GM19193 (cell line): ENCODE results near the gene ZSWIM8.

Experiments
- POLR2A ChIP-seq: IDR thresholded peaks from 4 replicates; pipeline ENCODE4 v1.6.1; 2011; ENCODE audit not compliant: insufficient read depth, insufficient read length; ENCODE audit errors: extremely low read depth

The ZSWIM8 gene

DNA sequence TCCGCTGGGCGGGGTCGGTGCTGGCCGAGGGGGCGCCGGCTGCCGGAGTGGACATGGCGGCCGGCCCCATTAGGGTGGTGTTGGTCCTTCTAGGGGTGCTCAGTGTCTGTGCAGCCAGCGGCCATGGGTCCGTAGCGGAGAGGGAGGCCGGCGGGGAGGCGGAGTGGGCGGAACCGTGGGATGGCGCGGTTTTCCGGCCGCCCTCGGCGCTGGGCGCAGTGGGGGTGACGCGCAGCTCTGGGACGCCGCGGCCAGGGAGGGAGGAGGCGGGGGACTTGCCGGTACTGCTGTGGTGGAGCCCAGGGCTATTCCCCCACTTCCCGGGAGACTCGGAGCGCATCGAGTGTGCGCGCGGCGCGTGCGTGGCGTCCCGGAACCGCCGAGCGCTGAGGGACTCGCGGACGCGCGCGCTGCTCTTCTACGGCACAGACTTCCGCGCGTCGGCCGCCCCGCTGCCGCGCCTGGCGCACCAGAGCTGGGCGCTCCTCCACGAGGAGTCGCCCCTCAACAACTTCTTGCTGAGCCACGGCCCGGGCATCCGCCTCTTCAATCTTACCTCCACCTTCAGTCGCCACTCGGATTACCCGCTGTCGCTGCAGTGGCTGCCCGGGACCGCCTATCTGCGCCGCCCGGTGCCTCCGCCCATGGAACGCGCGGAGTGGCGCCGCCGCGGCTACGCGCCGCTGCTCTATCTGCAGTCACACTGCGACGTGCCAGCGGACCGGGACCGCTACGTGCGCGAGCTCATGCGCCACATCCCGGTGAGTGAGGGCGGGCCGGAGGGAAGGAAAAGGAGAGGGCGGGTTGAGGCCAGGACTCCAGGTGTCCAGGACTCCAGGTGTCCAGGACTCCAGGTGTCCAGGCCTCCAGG is 12.9 kb upstream of the ZSWIM8 start:
- TF ChIP-seq POLR2A, result peak; percentile 70

DNA sequence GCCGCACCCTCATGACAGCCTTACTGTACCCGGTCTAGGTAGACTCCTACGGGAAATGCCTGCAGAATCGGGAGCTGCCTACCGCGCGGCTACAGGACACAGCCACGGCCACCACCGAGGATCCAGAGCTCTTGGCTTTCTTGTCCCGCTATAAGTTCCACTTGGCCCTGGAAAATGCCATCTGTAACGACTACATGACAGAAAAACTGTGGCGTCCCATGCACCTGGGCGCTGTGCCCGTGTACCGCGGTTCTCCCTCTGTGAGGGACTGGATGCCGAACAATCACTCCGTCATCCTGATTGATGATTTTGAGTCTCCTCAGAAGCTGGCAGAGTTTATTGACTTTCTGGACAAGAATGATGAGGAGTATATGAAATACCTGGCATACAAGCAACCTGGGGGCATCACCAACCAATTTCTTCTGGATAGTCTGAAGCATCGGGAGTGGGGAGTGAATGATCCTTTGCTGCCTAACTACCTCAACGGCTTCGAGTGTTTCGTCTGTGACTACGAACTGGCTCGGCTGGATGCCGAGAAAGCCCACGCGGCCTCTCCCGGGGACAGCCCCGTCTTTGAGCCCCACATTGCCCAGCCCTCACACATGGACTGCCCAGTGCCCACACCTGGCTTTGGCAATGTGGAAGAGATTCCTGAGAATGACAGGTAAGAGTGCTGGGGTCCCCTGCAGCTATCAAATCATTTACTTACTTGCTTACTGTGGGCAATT is 12.1 kb upstream of the ZSWIM8 start:
- no peak for TF ChIP-seq POLR2A

DNA sequence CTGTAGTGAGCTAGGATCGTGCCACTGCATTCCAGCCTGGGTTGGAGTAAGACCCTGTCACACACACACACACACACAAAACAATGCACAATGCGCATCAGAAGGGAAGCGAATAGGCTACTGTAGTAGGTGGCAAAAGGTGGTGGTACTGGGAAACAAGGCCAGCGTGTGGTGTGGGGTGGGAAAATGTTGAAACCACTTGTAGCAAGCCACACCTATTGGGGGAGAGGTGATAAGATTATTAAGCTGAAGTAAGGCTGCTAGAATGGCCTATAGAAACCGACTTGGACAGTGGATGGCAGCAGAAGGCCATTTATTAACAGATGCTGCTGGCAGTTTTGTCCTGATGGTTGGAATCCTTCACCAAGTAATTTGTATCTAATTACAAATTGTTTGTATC is 10.8 kb upstream of the ZSWIM8 start:
- no peak for TF ChIP-seq POLR2A

DNA sequence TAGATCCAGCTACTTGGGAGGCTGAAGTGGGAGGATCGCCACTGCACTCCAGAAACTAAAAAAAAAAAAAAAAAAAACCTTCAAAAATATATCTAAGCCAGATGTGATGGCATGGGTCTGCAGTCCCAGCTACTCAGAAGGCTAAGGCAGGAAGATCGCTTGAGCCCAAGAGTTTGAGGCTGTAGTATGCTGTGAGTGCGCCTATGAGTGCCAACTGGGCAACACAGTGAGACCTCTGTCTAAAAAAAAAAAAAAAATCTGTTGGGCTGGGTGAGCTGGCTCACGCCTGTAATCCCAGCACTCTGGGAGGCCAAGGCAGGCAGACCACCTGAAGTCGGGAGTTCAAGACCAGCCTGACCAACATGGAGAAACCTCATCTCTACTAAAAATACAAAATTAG is 6.4 kb upstream of the ZSWIM8 start:
- no peak for TF ChIP-seq POLR2A

DNA sequence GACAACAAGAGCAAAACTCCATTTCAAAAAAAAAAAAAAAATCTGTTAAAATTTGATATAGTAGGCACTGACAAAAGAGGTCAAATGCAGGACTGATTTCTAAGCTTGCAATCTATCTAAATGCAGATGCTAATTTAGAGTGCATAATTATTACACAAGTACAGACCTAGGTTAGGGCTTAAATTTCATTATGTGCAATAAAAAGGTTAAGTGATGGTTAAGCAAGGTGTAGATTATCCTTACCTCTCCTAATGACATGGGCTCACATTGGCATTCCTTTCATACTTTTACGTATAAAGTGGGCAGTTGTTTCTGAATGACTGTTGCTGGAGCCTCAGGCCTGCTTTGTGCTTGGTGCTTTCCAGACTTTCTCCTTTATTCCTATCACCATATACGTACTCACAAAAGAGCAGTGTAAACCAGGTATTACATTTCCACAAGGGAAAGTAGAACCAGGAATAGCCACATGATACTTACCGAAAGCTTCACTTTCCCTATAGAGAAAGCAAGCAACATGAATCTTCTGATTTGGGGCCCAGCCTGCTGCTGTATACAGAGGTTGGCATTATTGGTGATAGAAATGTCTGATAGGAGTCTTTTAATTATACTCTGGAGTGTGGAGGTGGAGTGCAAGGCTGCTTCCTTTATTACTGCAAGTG is 5.7 kb upstream of the ZSWIM8 start:
- TF ChIP-seq POLR2A, result no peak

DNA sequence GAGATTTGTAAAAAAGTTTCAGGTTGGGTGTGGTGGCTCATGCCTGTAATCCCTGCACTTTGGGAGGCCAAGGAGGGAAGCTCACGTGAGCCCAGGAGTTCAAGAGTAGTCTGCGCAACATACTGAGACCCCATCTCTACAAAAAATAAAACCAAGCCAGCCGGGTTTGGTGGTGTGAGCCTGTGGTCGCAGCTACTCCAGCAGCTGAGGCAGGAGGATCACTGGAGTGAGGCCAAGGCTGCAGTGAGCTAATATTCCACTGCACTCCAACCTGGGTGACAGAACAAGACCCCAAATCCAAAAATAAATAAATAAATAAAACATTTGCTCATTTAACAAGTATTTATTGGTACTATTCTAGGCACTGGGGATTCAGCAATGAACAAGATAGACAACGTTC is 5.1 kb upstream of the ZSWIM8 start:
- no peak for TF ChIP-seq POLR2A

DNA sequence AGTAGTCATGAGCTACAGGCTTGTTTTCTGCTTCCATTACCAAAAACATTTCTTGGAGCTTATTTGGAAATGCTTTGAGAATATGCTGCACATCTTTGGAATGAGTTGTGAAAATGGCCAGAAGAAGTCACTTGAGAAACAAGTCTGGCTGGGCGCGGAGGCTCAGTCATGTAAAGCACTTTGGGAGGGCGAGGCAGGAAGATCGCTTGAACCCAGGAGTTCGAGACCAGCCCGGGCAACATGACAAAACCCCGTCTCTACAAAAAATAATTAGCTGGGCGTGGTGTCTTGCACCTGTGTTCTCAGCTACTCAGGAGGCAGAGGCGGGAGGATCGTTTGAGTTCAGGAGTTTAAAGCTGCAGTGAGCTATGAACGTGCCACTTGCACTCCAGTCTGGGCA is 4.4 kb upstream of the ZSWIM8 start:
- TF ChIP-seq POLR2A, result no peak

DNA sequence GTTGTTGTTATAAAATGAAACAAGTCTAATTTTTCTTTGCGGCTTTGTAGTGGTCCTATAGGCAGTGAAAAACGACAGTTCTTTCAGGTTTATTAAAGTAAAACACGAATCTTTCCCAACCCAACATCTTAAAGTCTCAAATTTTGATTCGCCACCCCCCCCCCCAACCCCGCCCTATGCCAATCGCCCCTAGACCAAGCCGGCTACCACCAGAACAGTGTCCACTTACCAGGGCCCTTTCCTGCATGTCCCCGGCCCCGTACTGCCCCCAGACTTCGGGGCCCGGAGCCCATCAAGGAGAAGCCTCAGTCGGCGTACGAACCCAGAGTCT is 3.9 kb upstream of the ZSWIM8 start:
- no peak for TF ChIP-seq POLR2A

DNA sequence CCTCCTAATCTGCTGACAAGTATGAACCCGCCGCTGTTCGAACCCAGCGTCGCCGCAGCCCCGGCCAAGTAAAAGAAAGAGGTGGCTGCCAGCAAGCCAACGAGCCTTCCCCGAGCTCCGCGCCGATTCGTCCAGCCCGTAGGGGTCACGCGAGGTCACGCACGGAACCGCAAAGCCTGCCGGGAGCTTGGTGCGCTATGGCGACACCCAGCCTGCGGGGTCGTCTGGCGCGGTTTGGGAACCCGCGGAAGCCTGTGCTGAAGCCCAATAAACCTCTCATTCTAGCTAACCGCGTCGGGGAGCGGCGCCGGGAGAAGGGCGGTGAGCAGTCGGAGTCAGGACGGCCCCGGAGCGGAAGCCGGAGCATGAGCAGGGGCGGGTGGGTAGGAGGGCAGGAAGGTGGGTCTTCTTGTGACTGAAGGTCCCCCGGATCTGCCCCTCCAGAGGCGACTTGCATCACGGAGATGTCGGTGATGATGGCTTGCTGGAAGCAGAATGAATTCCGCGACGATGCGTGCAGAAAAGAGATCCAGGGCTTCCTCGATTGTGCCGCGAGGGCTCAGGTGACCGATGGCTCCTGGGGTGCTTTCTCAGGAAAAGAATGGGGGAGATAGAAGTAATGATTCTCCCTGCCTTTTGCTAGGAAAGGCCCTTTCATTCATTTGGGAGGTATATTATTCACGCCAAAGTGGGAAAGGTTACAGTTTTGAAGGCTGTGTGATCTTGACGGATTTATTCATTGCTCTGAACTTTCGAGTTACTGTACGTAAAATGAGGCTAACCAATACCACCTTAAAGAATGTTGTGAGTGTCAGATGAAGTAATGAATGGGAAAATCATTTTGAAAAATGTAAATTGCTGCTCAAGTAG is 3.3 kb upstream of the ZSWIM8 start, which contains the start of gene CHCHD1:
Gene CHCHD1 (plus strand): TSS at position 170 of the 870 bp plus-strand sequence. CDS start 28 bp downstream, at position 198.
- TF ChIP-seq POLR2A, result peak; percentile 95

DNA sequence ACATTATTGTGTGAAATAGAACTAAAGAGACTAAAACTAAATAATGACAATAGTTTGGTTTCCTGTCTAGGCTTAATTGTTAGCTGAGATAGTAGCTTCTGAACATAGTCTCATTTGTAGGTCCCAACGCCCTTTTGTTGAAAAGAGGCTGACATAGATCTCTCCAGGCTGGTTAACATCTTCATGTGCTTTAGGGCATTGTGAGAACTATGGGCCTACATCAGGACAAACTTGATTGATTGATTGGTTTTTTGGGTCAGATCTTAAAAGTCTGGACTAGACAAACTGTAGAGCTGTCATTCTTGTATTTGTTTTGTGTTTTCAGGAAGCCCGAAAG is 2.7 kb upstream of the ZSWIM8 start:
- no peak for TF ChIP-seq POLR2A

DNA sequence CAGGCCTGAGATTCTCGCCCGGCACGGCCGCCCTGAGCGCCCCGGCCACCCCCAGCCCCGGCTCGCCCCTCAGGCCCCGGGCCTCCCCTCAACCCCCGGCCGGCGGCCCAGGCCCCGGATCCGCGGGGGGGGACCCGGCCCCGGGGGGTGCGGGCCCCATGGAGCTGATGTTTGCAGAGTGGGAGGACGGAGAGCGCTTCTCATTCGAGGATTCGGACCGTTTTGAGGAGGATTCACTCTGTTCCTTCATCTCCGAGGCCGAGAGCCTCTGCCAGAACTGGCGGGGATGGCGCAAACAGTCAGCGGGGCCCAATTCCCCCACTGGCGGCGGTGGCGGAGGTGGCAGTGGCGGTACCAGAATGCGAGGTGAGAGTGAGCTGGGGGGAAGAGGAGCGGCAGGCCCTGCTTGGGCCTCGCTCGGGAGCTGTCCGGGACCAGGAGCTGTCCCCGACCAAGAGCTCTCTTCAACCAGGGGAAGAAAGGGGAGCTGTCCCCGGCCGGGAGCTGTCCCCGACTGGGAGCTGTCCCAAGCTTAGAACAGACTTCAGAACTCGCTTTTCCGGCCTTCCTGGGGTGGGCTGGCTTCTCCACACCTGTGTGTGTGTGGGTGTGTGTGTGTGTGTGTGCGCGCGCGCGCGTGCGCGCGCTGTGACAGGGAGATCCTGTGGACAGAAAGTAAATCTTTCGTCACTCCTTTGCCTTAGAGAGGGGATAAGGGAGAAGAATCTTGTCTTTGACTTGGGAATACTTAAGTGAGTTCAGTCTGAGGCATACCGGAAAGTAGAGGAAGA is 510 bp downstream of the ZSWIM8 start:
- TF ChIP-seq POLR2A, result no peak

DNA sequence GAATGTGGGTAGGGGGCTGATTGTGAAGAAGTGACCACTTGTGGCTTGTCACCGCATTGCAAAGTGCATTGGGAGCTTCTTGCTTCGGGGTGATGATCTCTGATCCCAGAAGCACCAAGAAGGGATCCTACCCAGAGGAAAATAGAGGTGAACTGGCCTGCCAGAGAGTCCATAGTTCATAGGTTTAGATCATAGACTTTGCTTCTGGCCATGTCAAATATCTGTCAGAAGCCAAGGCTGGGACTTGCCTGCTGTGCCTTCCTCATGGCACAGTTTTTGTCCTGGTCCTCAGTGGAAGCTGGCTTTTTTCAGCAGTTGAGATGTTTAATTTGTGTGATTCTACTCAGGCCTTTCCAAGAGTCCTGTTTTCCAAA is 1.1 kb downstream of the ZSWIM8 start:
- no peak for TF ChIP-seq POLR2A

DNA sequence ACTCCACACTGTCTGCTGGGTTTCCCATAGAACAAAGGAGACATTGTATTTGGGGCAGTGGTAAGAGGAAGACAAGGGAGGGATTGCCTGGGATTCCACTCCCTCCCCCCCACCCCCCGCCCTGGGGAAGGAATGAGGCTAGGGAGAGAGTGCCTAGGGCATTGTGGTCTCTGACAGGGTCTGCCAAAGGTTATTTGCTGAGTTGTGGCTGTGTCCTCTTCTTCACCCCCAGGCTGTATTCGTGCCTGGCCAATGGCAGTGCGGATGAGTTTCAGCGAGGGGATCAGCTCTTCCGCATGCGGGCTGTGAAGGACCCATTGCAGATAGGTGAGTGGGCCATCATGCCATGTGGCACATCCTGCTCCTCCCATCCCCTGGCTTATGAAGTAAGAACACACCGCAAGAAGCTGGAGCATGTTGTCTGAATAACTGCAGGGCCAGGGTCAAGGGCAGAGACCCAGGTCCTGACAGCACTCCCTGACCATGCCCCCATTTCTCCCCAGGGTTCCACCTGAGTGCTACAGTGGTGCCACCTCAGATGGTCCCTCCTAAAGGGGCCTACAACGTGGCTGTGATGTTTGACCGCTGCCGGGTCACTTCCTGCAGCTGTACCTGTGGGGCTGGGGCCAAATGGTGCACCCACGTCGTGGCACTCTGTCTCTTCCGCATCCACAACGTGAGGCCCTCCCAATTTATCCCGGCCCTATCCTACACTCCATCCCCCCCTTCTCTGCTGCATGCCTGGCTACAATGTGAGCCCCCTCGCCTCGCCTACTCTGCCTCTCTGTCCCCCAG is 3.7 kb downstream of the ZSWIM8 start:
- TF ChIP-seq POLR2A, result no peak
